HUES6 (cell line): ENCODE results near the gene CPAMD8.

ENCODE experiments used
- H3K27ac ChIP-seq: 2 replicates; pipeline ENCODE4 v1.7.0; 2013; ENCODE audit warnings: low read depth, mild to moderate bottlenecking, low read length, inconsistent platforms
- H3K27me3 ChIP-seq: 2 replicates; pipeline ENCODE4 v1.6.1; 2013; ENCODE audit warnings: low read length; ENCODE audit not compliant: control insufficient read depth, insufficient read depth
- H3K36me3 ChIP-seq: 2 replicates; pipeline ENCODE4 v1.6.1; 2013; ENCODE audit warnings: low read length; ENCODE audit not compliant: control insufficient read depth, insufficient read depth
- H3K4me1 ChIP-seq: 2 replicates; pipeline ENCODE4 v1.6.1; 2013; ENCODE audit warnings: low read length; ENCODE audit not compliant: control insufficient read depth, insufficient read depth
- H3K4me3 ChIP-seq: 2 replicates; pipeline ENCODE4 v1.5.1; 2013; ENCODE audit warnings: low read depth, low read length
- H3K9ac ChIP-seq: one replicate; pipeline ENCODE4 v1.6.1; 2013; ENCODE audit warnings: mild to moderate bottlenecking, low read length
- H3K9me3 ChIP-seq: 2 replicates; pipeline ENCODE4 v1.6.1; 2013; ENCODE audit warnings: low read depth, low read length; ENCODE audit not compliant: control insufficient read depth, insufficient read depth

The CPAMD8 gene

GRCh38 chr19:16851031-16851712 is 175.4 kb downstream of the CPAMD8 start:
- Histone ChIP-seq H3K9ac (no peak overlapping the region), H3K36me3 (peaks cover 96% of the 10 kb centered on the region), H3K4me3 (no peak overlapping the region)

GRCh38 chr19:16850133-16850532 is 176.5 kb downstream of the CPAMD8 start:
- H3K36me3 ChIP-seq: peaks cover 100% of the 10 kb centered on the region
- H3K9ac ChIP-seq: no peak overlapping the region
- no peak overlapping the region for H3K27ac ChIP-seq
- H3K9me3 ChIP-seq: no peaks in the 10 kb centered on the region
- H3K27me3 ChIP-seq: no peaks in the 10 kb centered on the region
- no peak overlapping the region for H3K4me3 ChIP-seq
- no peaks in the 10 kb centered on the region for H3K4me1 ChIP-seq

More at GRCh38 chr19:16851031-16851712, 175.4 kb downstream of the CPAMD8 start:
- Histone ChIP-seq H3K27me3 (no peaks in the 10 kb centered on the region), H3K4me1 (no peaks in the 10 kb centered on the region), H3K27ac (no peak overlapping the region), H3K9me3 (no peaks in the 10 kb centered on the region)

GRCh38 chr19:16849168-16849567 is 177.4 kb downstream of the CPAMD8 start:
- H3K4me1 ChIP-seq: no peaks in the 10 kb centered on the region
- H3K27me3 ChIP-seq: no peaks in the 10 kb centered on the region
- H3K36me3 ChIP-seq: peaks cover 100% of the 10 kb centered on the region
- no peak overlapping the region for H3K9ac ChIP-seq
- no peak overlapping the region for H3K4me3 ChIP-seq
- no peaks in the 10 kb centered on the region for H3K9me3 ChIP-seq
- no peak overlapping the region for H3K27ac ChIP-seq

GRCh38 chr19:16847430-16847829 is 179.2 kb downstream of the CPAMD8 start:
- no peak overlapping the region for H3K27ac ChIP-seq
- H3K4me3 ChIP-seq: no peak overlapping the region
- no peaks in the 10 kb centered on the region for H3K4me1 ChIP-seq
- H3K9ac ChIP-seq: no peak overlapping the region
- H3K9me3 ChIP-seq: no peaks in the 10 kb centered on the region
- no peaks in the 10 kb centered on the region for H3K27me3 ChIP-seq
- H3K36me3 ChIP-seq: peaks cover 99% of the 10 kb centered on the region

GRCh38 chr19:16846901-16847300 is 179.7 kb downstream of the CPAMD8 start:
- Histone ChIP-seq H3K27me3 (no peaks in the 10 kb centered on the region), H3K4me1 (no peaks in the 10 kb centered on the region), H3K36me3 (peaks cover 99% of the 10 kb centered on the region), H3K9ac (no peak overlapping the region), H3K27ac (no peak overlapping the region), H3K4me3 (no peak overlapping the region), H3K9me3 (no peaks in the 10 kb centered on the region)
